CD8-positive, alpha-beta memory T cell (primary cell): ENCODE measurements around the gene CHEK1. TPM values are rescaled to one million over a fixed set of nuclear protein-coding genes. Genes with fewer than 3 reads are reported as not detected.

Source experiments
- CTCF ChIA-PET: fragments of 350-600 bp; sonication (Branson Sonifier 250); formaldehyde crosslinking; loops from one replicate; lab custom pipeline; 2021; ENCODE audit warnings: antibody characterized with exemption; lab: Charles Lee
- POLR2A ChIA-PET: fragments of 350-600 bp; sonication (Branson Sonifier 250); formaldehyde crosslinking; loops from one replicate; lab custom pipeline; 2021; ENCODE audit warnings: antibody characterized with exemption; lab: Charles Lee
- DNase-seq, 5 donors: peaks; one replicate each; pipeline versions ENCODE4 v3.0.0 to v3.0.0-alpha.2; 2020 to 2022; ENCODE audit warnings: mixed read lengths in 1 of 5
- H3K27ac ChIP-seq: one replicate; pipeline ENCODE4 v1.7.0; 2013; ENCODE audit warnings: low read depth, mild to moderate bottlenecking, low read length, moderate library complexity
- H3K27me3 ChIP-seq: 2 replicates; pipeline ENCODE4 v1.7.0; 2013; ENCODE audit warnings: low read length, mild to moderate bottlenecking; ENCODE audit not compliant: insufficient read depth, poor library complexity, severe bottlenecking
- H3K36me3 ChIP-seq: 2 replicates; pipeline ENCODE4 v1.7.0; 2013; ENCODE audit warnings: mild to moderate bottlenecking, low read length, moderate library complexity; ENCODE audit not compliant: insufficient read depth
- H3K4me1 ChIP-seq: 2 replicates; pipeline ENCODE4 v1.7.0; 2013; ENCODE audit warnings: mild to moderate bottlenecking, low read length, moderate library complexity; ENCODE audit not compliant: insufficient read depth
- H3K4me3 ChIP-seq: 2 replicates; pipeline ENCODE4 v1.7.0; 2013; ENCODE audit warnings: mild to moderate bottlenecking, low read length
- H3K9me3 ChIP-seq: 2 replicates; pipeline ENCODE4 v1.7.0; 2013; ENCODE audit warnings: mild to moderate bottlenecking, low read length
- H3K27ac Mint-ChIP-seq, 8 donors: one replicate each; pipeline ENCODE4 v1.8.0; 2020 to 2021; ENCODE audit warnings: mixed read lengths in 8 of 8, mild to moderate bottlenecking in 6 of 8, inconsistent platforms in 3 of 8, moderate library complexity in 3 of 8
- H3K27me3 Mint-ChIP-seq, 2 donors: one replicate each; pipeline ENCODE4 v1.8.0; 2020 to 2021; ENCODE audit warnings: mixed read lengths in 2 of 2, mild to moderate bottlenecking in 1 of 2, moderate library complexity in 1 of 2
- H3K36me3 Mint-ChIP-seq, 3 donors: one replicate each; pipeline ENCODE4 v1.8.0; 2020 to 2021; ENCODE audit warnings: mixed read lengths in 3 of 3, inconsistent platforms in 1 of 3, mild to moderate bottlenecking in 1 of 3
- H3K4me1 Mint-ChIP-seq, 3 donors: one replicate each; pipeline ENCODE4 v1.8.0; 2020 to 2021; ENCODE audit warnings: mixed read lengths in 3 of 3, inconsistent platforms in 1 of 3, mild to moderate bottlenecking in 1 of 3
- H3K4me3 Mint-ChIP-seq, 7 donors: one replicate each; pipeline ENCODE4 v1.8.0; 2020 to 2021; ENCODE audit warnings: mixed read lengths in 7 of 7, mild to moderate bottlenecking in 6 of 7, moderate library complexity in 4 of 7, inconsistent platforms in 2 of 7
- H3K9me3 Mint-ChIP-seq, 5 donors: one replicate each; pipeline ENCODE4 v1.8.0; 2020 to 2022; ENCODE audit warnings: mixed read lengths in 5 of 5, mild to moderate bottlenecking in 3 of 5, moderate library complexity in 2 of 5, inconsistent platforms in 1 of 5
- polyA plus RNA-seq: library from polyadenylated mRNA; unstranded; fragments of 300-500 nt; fragmentation: Illumina TruSeq; gene quantifications from one replicate; pipeline ENCODE4 v1.2.3, GENCODE V29; 2021
- total RNA-seq, 2 experiments: library from RNA; stranded (reverse); gene quantifications; one replicate each; pipeline ENCODE4 v1.2.3, GENCODE V29; 2021

CHEK1 gene
- total and polyA plus RNA-seq, 3 experiments from 2014 or later: 1.2 to 144 (median 139) TPM

- Mint-ChIP-seq H3K9me3 (peaks cover 0 to 1% (median 0%) of the 10 kb centered on the region in 5 donors), H3K4me3 (no peak overlapping the region), H3K27me3 (no peaks in the 10 kb centered on the region), H3K36me3 (peaks cover 0 to 27% (median 14%) of the 10 kb centered on the region in 3 donors), H3K27ac (no peak overlapping the region), H3K4me1 (peaks cover 0 to 4% (median 0%) of the 10 kb centered on the region in 3 donors)
- no peak overlapping the region for H3K4me3 ChIP-seq
- no peak for DNase-seq
- H3K27ac ChIP-seq: no peak overlapping the region
- no peaks in the 10 kb centered on the region for H3K4me1 ChIP-seq
- H3K9me3 ChIP-seq: no peaks in the 10 kb centered on the region
- H3K27me3 ChIP-seq: no peaks in the 10 kb centered on the region
- H3K36me3 ChIP-seq: no peaks in the 10 kb centered on the region
- ChIA-PET POLR2A (no interaction called here), CTCF (no interaction called here)
Observed at GRCh38 chr11:125667151-125667550, 42.2 kb downstream of the CHEK1 start.

- Histone ChIP-seq H3K9me3 (no peaks in the 10 kb centered on the region), H3K27me3 (no peaks in the 10 kb centered on the region), H3K4me3 (no peak overlapping the region), H3K36me3 (no peaks in the 10 kb centered on the region), H3K27ac (no peak overlapping the region), H3K4me1 (no peaks in the 10 kb centered on the region)
- Mint-ChIP-seq H3K4me3 (no peak overlapping the region), H3K27ac (no peak overlapping the region), H3K9me3 (peaks cover 0 to 1% (median 0%) of the 10 kb centered on the region in 5 donors), H3K27me3 (no peaks in the 10 kb centered on the region), H3K4me1 (no peaks in the 10 kb centered on the region), H3K36me3 (peaks cover 0 to 24% (median 10%) of the 10 kb centered on the region in 3 donors)
- POLR2A ChIA-PET: no interaction called here
- no peak for DNase-seq
- CTCF ChIA-PET: no interaction called here
Observed at GRCh38 chr11:125670172-125670571, 45.2 kb downstream of the CHEK1 start.

- H3K4me1 ChIP-seq: no peaks in the 10 kb centered on the region
- no peak overlapping the region for H3K4me3 ChIP-seq
- no peaks in the 10 kb centered on the region for H3K9me3 ChIP-seq
- Mint-ChIP-seq H3K36me3 (peaks cover 0 to 16% (median 10%) of the 10 kb centered on the region in 3 donors), H3K27ac (peak overlapping the region in 1 of 8 donors; percentile 11), H3K27me3 (no peaks in the 10 kb centered on the region), H3K4me1 (no peaks in the 10 kb centered on the region), H3K9me3 (peaks cover 0 to 1% (median 0%) of the 10 kb centered on the region in 5 donors), H3K4me3 (no peak overlapping the region)
- ChIA-PET POLR2A (interaction anchor here (0.7 kb wide), 1 partner anchor 12 kb away, joined by 3 read pairs; no protein-coding TSS in a partner anchor), CTCF (interaction anchor here (0.9 kb wide), 1 partner anchor 9 kb away, joined by 3 read pairs; the partner anchor contains the start of gene ACRV1)
- no peaks in the 10 kb centered on the region for H3K27me3 ChIP-seq
- H3K36me3 ChIP-seq: no peaks in the 10 kb centered on the region
- no peak for DNase-seq
- H3K27ac ChIP-seq: no peak overlapping the region
Observed at GRCh38 chr11:125671561-125671960, 46.6 kb downstream of the CHEK1 start.

GRCh38 chr11:125674210-125674609 lies 49.2 kb downstream of the CHEK1 start:
- no peaks in the 10 kb centered on the region for H3K27me3 Mint-ChIP-seq
- no peak overlapping the region for H3K27ac Mint-ChIP-seq
- no peaks in the 10 kb centered on the region for H3K9me3 Mint-ChIP-seq
- ChIA-PET CTCF (no interaction called here), POLR2A (no interaction called here)
- peaks cover 0 to 4% (median under 1%) of the 10 kb centered on the region in 3 donors for H3K36me3 Mint-ChIP-seq
- DNase-seq: no peak
- no peaks in the 10 kb centered on the region for H3K4me1 Mint-ChIP-seq
- no peaks in the 10 kb centered on the region for H3K9me3 ChIP-seq
- no peaks in the 10 kb centered on the region for H3K27me3 ChIP-seq
- no peak overlapping the region for H3K27ac ChIP-seq
- no peaks in the 10 kb centered on the region for H3K4me1 ChIP-seq
- no peak overlapping the region for H3K4me3 ChIP-seq
- H3K4me3 Mint-ChIP-seq: no peak overlapping the region
- H3K36me3 ChIP-seq: no peaks in the 10 kb centered on the region

- POLR2A ChIA-PET: no interaction called here
Observed at GRCh38 chr11:125675196-125675595, 50.2 kb downstream of the CHEK1 start.

GRCh38 chr11:125679397-125679796 lies 54.4 kb downstream of the CHEK1 start:
- Mint-ChIP-seq H3K4me1 (no peaks in the 10 kb centered on the region), H3K4me3 (no peak overlapping the region), H3K27me3 (no peaks in the 10 kb centered on the region), H3K36me3 (no peaks in the 10 kb centered on the region), H3K27ac (no peak overlapping the region), H3K9me3 (no peaks in the 10 kb centered on the region)
- ChIA-PET CTCF (no interaction called here), POLR2A (no interaction called here)
- Histone ChIP-seq H3K36me3 (no peaks in the 10 kb centered on the region), H3K27me3 (no peaks in the 10 kb centered on the region), H3K4me3 (no peak overlapping the region), H3K4me1 (no peaks in the 10 kb centered on the region), H3K9me3 (no peaks in the 10 kb centered on the region), H3K27ac (no peak overlapping the region)
- DNase-seq: no peak

More at GRCh38 chr11:125675196-125675595, 50.2 kb downstream of the CHEK1 start:
- Histone ChIP-seq H3K27me3 (no peaks in the 10 kb centered on the region), H3K9me3 (no peaks in the 10 kb centered on the region), H3K4me1 (no peaks in the 10 kb centered on the region), H3K27ac (no peak overlapping the region), H3K36me3 (no peaks in the 10 kb centered on the region), H3K4me3 (no peak overlapping the region)
- H3K4me1 Mint-ChIP-seq: no peaks in the 10 kb centered on the region
- no peaks in the 10 kb centered on the region for H3K36me3 Mint-ChIP-seq
- H3K4me3 Mint-ChIP-seq: no peak overlapping the region
- no peaks in the 10 kb centered on the region for H3K9me3 Mint-ChIP-seq
- no peak for DNase-seq
- no peaks in the 10 kb centered on the region for H3K27me3 Mint-ChIP-seq
- CTCF ChIA-PET: no interaction called here
- H3K27ac Mint-ChIP-seq: no peak overlapping the region

- ChIA-PET POLR2A (no interaction called here), CTCF (interaction anchor here (1.2 kb wide), 1 partner anchor 9 kb away, joined by 3 read pairs; no protein-coding TSS in a partner anchor)
- no peak overlapping the region for H3K27ac Mint-ChIP-seq
- Histone ChIP-seq H3K27ac (no peak overlapping the region), H3K4me3 (no peak overlapping the region), H3K36me3 (no peaks in the 10 kb centered on the region), H3K9me3 (no peaks in the 10 kb centered on the region), H3K27me3 (no peaks in the 10 kb centered on the region), H3K4me1 (no peaks in the 10 kb centered on the region)
- no peak for DNase-seq
- no peaks in the 10 kb centered on the region for H3K27me3 Mint-ChIP-seq
- no peaks in the 10 kb centered on the region for H3K9me3 Mint-ChIP-seq
- H3K4me3 Mint-ChIP-seq: no peak overlapping the region
- H3K4me1 Mint-ChIP-seq: no peaks in the 10 kb centered on the region
- no peaks in the 10 kb centered on the region for H3K36me3 Mint-ChIP-seq
Observed at GRCh38 chr11:125679837-125680236, 54.9 kb downstream of the CHEK1 start.

GRCh38 chr11:125680747-125681146 lies 55.8 kb downstream of the CHEK1 start, which contains the start of gene ACRV1:
ACRV1 (minus strand) TSS chr11:125680847; CDS start chr11:125680780, 67 bp downstream.
- POLR2A ChIA-PET: no interaction called here
- Mint-ChIP-seq H3K4me1 (no peaks in the 10 kb centered on the region), H3K27me3 (no peaks in the 10 kb centered on the region), H3K9me3 (no peaks in the 10 kb centered on the region), H3K27ac (no peak within 1 kb of the TSS), H3K36me3 (no peaks in the 10 kb centered on the region), H3K4me3 (no peak within 1 kb of the TSS)
- Histone ChIP-seq H3K27ac (no peak within 1 kb of the TSS), H3K36me3 (no peaks in the 10 kb centered on the region), H3K9me3 (no peaks in the 10 kb centered on the region), H3K27me3 (no peaks in the 10 kb centered on the region), H3K4me3 (no peak within 1 kb of the TSS), H3K4me1 (no peaks in the 10 kb centered on the region)
- CTCF ChIA-PET: interaction anchor here (1.2 kb wide), 1 partner anchor 10 kb away, joined by 3 read pairs; no protein-coding TSS in a partner anchor
- no peak for DNase-seq
